ENCODE measurements around the gene ALPK3.

ALPK3 gene

GRCh38 chr15:84890670-84891162 is 73.6 kb downstream of the ALPK3 start:
- DNase-seq (ENCODE audit: low read depth in 2 of 2): no peak

- DNase-seq (ENCODE audit: low read depth in 2 of 2): no peak
Measured at GRCh38 chr15:84891339-84891738, 74.2 kb downstream of the ALPK3 start.

- no peak for DNase-seq (ENCODE audit: low read depth in 2 of 2)
Measured at GRCh38 chr15:84892786-84893307, 75.7 kb downstream of the ALPK3 start.

- DNase-seq (ENCODE audit: low read depth in 2 of 2): no peak
Measured at GRCh38 chr15:84893607-84894006, 76.5 kb downstream of the ALPK3 start.

- no peak for DNase-seq (ENCODE audit: low read depth in 2 of 2)
Measured at GRCh38 chr15:84894736-84895425, 77.7 kb downstream of the ALPK3 start.

GRCh38 chr15:84898761-84899160 is 81.6 kb downstream of the ALPK3 start:
- DNase-seq (ENCODE audit: low read depth in 2 of 2): no peak

GRCh38 chr15:84899750-84900149 is 82.6 kb downstream of the ALPK3 start:
- DNase-seq (ENCODE audit: low read depth in 2 of 2): no peak

GRCh38 chr15:84901540-84901939 is 84.4 kb downstream of the ALPK3 start:
- DNase-seq (ENCODE audit: low read depth in 2 of 2): no peak

- DNase-seq (ENCODE audit: low read depth in 2 of 2): no peak
Measured at GRCh38 chr15:84903751-84904150, 86.6 kb downstream of the ALPK3 start.

- no peak for DNase-seq (ENCODE audit: low read depth in 2 of 2)
Measured at GRCh38 chr15:84904419-84904818, 87.3 kb downstream of the ALPK3 start.

- no peak for DNase-seq (ENCODE audit: low read depth in 2 of 2)
Measured at GRCh38 chr15:84905016-84905916, 88.1 kb downstream of the ALPK3 start.

- no peak for DNase-seq (ENCODE audit: low read depth in 2 of 2)
Measured at GRCh38 chr15:84907731-84908130, 90.6 kb downstream of the ALPK3 start.

- DNase-seq (ENCODE audit: low read depth in 2 of 2): no peak
Measured at GRCh38 chr15:84908564-84908963, 91.4 kb downstream of the ALPK3 start.

- no peak for DNase-seq (ENCODE audit: low read depth in 2 of 2)
Measured at GRCh38 chr15:84909029-84909428, 91.9 kb downstream of the ALPK3 start.

- DNase-seq (ENCODE audit: low read depth in 2 of 2): no peak
Measured at GRCh38 chr15:84909782-84910181, 92.6 kb downstream of the ALPK3 start.

GRCh38 chr15:84910928-84911623 is 93.9 kb downstream of the ALPK3 start:
- no peak for DNase-seq (ENCODE audit: low read depth in 2 of 2)

GRCh38 chr15:84911879-84912660 is 94.9 kb downstream of the ALPK3 start:
- no peak for DNase-seq (ENCODE audit: low read depth in 2 of 2)

GRCh38 chr15:84913360-84913723 is 96.2 kb downstream of the ALPK3 start:
- DNase-seq (ENCODE audit: low read depth in 2 of 2): no peak

- DNase-seq (ENCODE audit: low read depth in 2 of 2): no peak
Measured at GRCh38 chr15:84914351-84914750, 97.2 kb downstream of the ALPK3 start.

- DNase-seq (ENCODE audit: low read depth in 2 of 2): peak in 1 of 2 donors; percentile 9
Measured at GRCh38 chr15:84914909-84915605, 97.9 kb downstream of the ALPK3 start.

GRCh38 chr15:84915606-84915958 is 98.4 kb downstream of the ALPK3 start:
- no peak for DNase-seq (ENCODE audit: low read depth in 2 of 2)

Measured in stimulated activated CD8-positive, alpha-beta memory T cell treated with anti-CD3 and anti-CD28 coated beads, Interleukin-15, amount 100 ng/mL, for 4 hours (primary cell).